ENCODE measurements around the gene CRY2.
A peak's percentile ranks its signal among the peaks of the same experiment; 100 is the strongest.

The CRY2 gene

DNA sequence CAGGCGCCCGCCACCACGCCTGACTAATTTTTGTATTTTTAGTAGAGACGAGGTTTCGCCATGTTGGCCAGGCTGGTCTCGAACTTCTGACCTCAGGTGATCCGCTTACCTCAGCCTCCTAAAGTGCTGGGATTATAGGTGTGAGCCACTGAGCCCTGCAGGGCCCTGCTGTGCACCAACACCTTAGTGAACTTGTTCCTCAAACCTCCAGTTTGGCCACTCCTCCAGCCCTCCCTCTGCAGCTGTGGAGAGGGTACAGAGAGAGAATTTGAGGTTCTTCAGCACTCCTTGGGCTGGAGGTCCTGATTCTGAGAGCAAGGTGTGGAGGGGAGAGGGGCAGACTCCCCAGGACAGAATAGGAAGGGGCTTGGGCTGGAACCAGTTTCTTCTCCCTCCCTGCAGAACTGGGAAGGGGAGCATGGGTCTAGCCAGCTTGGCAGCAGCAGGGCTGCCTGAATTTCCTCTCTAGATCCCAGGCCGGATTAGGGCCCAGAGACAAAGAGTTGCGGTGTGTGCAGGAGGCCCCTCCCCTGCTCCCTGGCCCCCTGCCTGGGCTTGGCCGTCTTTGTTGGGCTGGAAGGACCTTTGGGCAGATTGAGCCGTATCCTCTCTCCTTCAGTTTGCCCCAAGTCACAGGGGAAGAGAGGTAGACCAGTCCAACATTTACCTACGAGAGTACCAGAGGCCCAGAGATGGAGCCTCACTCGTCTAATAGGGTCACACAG, 72.7 kb downstream of the CRY2 start:
- DNase-seq = no peak

DNA sequence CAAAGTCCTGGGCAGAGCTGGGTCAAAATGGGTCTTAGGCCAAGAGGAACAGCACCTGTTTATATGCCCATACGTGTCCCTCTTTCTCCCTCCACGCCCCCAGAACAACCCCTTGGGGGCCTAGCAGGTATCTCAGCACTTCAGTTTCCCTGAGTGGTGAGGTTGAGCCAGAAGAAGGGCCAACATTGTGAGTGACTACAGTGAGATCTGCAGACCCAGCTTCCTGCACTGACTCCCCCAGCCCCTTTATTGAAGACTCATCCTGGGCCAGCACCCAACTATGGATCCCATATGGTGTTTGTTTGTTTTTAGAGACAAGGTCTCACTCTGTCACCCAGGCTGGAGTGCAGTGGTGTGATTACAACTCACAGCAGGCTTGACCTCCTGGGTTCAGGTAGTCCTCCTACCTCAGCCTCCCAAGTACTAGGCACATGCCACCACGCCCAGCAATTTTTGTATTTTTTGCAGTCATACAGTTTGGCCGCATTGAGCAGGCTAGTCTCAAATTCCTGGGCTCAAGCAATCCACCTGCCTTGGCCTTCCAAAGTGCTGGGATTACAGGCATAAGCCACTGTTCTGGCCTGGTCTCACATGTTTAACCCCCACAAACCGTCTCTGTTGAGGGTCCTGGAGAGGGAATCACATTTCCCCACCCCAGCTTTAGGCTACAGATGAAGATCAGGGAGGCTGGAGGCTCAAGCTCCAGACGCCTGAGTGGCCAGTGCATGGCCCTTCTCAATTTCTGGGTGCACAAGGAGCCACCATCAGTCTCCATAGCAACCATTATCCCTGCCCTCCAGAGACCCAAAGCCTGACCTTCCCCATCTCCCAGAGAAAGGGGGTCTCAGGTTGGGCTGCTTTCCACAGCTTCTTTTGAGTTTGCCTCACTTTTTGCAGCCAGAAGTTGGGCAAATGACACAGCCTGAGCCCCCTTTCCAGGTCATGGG, 73.5 kb downstream of the CRY2 start:
- no peak for DNase-seq

DNA sequence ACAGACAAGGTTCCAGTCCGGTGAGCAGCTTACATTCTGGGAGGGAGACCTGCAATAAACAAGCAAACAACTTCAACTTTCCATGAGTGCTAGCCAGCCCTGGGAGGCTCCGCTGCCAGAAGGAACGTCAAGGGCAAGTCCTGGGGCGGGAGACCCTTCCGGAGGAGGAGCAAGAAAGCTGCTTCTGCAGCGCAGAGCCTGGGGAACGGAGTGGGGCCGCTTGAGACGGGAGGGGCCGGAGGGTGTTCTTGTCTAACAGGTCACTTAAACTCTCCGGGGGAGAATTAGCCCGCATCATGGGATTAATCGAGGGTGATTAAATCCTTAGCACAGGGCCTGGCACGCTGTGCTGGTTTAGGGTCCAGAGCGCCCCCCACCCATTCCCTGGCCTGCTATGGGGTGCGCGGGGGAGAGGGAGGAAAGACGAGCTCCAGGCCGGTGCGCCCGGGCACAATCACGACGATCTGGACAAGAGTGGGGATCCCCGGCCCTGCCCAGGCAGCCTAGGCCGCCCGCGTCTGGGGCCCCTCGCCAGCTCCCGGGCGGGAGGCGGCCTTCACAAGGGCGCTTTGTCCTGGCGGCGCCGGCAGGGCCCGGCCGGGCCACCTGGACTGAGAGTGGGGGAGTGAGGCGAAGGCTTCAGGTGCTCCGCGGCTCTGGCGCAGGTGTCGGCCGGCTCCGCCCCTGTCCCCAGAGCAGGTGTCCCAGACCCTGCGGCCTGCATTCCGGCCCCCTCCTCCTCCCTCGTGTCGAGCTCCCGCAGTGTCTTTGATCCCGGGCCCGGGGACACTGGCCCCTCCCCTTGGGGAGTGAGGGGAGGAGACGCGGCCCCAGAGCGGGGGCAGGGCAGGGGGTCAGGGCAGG, 74.5 kb downstream of the CRY2 start:
- DNase-seq = peak; percentile 83 to 87

DNA sequence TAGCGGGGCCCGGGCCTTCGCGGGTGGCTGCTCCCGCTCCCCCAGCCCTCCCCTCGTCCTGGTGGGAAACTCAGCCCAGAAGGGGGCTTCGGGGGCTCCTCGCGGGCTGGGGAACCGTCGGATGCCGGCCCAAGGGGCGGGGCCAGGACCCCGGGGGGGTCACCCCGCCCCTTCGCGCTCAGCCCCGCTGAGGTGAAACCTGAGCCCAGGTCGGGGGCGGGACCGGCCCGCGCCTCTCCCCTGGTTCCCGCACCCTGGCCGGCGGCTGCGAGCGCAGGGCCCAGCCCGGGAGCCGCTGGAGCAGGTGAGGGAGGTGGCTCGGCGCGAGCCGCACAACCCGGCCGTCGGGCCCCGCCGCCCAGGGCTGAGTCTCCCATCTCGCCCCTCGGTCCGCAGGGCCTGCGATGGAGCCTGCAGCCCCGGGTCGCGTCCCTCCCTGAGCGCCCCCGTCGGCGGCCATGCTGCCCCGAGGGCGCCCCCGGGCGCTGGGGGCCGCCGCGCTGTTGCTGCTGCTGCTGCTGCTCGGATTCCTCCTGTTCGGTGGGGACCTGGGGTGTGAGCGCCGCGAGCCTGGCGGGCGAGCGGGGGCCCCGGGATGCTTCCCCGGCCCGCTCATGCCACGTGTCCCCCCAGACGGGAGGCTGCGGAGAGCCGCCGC, 75.3 kb downstream of the CRY2 start, which contains the start of gene LARGE2:
TSS of gene LARGE2 (plus strand) at position 232 of the 658 bp plus-strand sequence. CDS start at position 459, 227 bp downstream.
- peak; percentile 76 to 81 for DNase-seq

DNA sequence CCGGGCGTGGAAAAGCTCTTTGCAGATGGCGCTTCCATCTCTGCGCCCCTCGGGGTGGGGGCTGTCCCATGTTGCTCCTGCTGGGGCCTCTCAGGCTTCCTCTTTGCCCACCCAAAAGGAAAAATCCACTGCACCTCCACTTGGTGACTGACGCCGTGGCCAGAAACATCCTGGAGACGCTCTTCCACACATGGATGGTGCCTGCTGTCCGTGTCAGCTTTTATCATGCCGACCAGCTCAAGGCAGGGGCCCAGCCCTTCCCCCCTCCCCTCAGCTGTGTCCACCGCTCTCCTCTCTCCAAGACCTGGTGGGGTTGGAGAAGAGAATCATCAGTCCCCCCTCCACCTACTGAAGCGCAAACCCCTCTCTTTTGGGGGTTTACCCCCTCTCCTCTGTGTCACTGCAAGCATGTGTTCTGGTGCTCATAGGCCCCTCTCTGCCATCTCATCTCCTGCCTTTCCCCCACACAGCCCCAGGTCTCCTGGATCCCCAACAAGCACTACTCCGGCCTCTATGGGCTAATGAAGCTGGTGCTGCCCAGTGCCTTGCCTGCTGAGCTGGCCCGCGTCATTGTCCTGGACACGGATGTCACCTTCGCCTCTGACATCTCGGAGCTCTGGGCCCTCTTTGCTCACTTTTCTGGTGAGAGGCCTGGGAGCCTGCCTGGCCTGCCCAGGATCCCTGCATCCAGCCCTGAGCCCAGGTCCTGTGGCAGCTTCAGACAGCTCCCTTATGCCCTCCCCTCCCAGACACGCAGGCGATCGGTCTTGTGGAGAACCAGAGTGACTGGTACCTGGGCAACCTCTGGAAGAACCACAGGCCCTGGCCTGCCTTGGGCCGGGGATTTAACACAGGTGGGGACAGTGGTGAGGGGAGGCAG, 77.0 kb downstream of the CRY2 start:
- DNase-seq = no peak

DNA sequence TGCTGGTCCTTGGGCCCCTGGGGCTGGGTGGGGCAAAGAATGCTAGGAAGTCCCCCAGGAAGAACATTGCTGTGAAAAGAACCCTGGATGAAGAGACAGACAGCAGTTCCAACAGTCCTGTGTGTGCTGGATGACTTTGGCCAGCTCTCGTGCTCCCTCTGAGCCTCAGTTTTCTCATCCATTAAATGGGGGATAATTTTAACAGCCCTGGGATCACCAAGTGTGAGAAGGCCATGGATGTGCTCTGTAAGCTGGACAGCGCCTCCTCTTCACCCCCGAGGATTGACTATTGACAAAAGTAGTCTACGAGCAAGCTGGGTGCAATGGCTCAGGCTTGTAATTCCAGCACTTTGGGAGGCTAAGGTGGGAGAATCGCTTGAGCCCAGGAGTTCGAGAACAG, 77.7 kb downstream of the CRY2 start:
- no peak for DNase-seq

DNA sequence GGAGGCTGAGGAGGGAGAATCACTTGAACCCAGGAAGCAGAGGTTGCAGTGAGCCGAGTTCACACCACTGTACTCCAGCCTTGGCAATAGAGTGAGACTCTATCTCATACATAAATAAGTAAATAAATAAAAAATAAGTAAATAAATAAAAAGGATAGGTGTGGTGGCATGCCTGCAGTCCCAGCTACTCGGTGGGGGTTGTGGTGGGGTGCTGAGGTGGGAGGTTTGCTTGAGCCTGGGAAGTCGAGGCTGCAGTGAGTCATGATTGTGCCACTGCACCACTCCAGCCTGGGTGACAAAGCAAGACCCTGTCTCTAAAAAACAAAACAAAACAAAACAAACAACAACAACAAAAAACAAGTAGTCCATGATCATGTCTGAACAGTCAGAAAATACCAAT, 78.3 kb downstream of the CRY2 start:
- no peak for DNase-seq

DNA sequence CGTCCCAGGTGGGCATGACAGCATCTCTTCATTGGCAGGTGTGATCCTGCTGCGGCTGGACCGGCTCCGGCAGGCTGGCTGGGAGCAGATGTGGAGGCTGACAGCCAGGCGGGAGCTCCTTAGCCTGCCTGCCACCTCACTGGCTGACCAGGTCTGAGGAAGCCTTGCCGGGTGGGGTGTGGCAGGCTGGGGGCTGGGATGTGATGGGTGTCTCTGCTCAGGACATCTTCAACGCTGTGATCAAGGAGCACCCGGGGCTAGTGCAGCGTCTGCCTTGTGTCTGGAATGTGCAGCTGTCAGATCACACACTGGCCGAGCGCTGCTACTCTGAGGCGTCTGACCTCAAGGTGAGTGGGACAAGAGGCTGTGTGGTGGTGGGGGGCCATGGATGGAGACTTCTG, 78.7 kb downstream of the CRY2 start:
- no peak for DNase-seq

DNA sequence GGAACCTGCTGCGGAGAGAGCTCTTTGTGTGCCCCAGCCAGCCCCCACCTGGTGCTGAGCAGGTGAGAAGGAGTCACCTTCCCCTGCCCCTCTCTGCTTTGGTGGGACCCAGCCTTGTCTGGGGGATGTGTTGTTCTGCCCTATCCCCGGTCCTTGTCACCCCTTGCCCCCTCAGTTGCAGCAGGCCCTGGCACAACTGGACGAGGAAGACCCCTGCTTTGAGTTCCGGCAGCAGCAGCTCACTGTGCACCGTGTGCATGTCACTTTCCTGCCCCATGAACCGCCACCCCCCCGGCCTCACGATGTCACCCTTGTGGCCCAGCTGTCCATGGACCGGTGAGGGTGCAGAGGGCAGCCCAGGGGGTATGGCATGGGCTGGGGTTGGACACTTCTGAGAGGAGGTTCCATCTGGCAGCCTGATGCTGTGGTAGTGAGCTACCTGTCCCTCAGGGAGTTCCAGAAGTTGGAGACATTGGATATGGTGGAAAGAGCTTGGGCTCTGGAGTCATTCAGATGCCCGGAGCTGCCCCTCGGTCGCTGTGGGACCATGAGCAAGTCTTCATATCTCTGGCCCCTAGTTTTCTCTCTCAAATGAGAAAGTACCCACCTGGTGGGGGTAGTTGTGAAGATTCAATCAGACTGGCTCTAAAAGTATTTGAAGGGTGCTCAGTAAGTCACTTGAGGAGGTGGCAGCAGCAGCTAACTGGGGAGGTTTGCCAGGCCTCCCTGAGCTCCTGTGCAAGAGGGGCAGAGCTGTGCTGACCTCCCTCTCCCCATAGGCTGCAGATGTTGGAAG, 79.5 kb downstream of the CRY2 start:
- no peak for DNase-seq

DNA sequence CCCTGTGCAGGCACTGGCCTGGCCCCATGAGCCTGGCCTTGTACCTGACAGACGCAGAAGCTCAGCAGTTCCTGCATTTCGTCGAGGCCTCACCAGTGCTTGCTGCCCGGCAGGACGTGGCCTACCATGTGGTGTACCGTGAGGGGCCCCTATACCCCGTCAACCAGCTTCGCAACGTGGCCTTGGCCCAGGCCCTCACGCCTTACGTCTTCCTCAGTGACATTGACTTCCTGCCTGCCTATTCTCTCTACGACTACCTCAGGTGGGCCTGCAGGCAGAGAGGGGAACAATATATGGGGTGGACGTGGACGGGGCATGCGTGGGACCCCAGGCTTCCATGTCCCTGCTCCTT, 80.0 kb downstream of the CRY2 start:
- DNase-seq = no peak

DNA sequence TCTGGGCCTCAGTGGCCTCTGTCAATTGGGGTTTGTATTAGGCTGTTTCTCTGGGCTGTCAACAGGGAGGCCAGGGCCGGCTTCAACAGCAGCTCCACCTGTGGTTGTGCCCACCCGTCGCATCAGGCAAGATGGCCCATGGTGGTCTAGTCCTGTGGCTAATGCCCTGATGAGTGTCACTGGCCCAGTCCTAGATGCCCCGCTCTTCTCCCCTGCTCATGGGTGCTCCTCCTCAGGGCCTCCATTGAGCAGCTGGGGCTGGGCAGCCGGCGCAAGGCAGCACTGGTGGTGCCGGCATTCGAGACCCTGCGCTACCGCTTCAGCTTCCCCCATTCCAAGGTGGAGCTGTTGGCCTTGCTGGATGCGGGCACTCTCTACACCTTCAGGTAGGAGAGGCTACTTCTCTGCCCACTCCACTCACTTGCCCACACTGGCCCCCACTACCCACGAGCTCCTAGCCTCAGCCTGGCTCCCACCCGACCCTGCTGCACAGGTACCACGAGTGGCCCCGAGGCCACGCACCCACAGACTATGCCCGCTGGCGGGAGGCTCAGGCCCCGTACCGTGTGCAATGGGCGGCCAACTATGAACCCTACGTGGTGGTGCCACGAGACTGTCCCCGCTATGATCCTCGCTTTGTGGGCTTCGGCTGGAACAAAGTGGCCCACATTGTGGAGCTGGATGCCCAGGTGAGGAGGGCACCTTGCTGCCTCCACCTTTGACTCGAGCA, 80.6 kb downstream of the CRY2 start:
- no peak for DNase-seq

DNA sequence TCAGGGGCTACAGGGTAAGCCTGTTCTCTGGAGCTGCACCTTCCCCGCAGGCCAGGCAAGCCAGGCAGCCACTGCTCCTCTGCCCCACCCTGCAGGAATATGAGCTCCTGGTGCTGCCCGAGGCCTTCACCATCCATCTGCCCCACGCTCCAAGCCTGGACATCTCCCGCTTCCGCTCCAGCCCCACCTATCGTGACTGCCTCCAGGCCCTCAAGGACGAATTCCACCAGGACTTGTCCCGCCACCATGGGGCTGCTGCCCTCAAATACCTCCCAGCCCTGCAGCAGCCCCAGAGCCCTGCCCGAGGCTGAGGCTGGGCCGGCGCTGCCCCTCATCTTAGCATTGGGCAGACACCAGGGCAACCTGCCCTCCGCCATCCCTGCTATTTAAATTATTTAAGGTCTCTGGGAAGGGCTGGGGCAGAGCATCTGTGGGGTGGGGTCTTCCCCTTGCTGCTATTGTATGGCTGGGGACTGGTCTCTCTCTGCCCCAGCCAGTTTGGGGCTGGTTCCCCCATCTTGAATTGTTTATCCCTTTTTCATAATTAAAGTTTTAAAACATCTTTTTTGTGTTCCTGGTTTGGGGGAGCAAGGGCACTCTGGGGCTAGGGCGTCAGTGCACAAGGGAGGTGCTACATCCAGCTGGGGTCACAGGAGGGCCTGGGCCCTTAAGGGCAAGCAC, 81.4 kb downstream of the CRY2 start:
- no peak for DNase-seq

DNA sequence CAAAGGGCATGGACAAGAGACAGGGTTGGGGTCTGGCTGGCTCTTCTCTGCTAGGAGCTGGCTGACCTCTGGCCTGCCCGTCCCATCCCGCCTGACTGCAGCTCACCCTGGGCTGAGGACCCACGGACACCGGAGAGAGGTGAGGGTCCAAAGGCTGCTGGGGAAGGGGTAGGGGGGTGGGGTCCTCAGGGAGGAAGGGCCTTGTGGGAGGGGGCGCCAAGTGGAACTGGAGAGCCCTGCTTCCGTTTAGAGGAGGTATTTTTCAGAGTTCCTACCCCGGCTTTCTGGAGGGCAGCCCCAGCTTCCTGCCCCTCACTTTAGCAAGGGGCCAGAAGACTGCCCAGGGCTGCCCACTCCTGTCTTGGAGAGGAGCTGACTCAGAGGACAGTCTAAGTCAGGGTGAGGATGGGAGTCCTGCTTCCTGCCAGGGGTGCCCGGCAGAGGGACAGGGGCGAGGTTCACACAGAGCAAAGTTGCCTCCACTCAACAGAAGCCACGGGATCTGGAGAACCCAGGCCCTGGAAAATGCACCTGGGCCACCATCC, 82.3 kb downstream of the CRY2 start:
- DNase-seq = no peak

DNA sequence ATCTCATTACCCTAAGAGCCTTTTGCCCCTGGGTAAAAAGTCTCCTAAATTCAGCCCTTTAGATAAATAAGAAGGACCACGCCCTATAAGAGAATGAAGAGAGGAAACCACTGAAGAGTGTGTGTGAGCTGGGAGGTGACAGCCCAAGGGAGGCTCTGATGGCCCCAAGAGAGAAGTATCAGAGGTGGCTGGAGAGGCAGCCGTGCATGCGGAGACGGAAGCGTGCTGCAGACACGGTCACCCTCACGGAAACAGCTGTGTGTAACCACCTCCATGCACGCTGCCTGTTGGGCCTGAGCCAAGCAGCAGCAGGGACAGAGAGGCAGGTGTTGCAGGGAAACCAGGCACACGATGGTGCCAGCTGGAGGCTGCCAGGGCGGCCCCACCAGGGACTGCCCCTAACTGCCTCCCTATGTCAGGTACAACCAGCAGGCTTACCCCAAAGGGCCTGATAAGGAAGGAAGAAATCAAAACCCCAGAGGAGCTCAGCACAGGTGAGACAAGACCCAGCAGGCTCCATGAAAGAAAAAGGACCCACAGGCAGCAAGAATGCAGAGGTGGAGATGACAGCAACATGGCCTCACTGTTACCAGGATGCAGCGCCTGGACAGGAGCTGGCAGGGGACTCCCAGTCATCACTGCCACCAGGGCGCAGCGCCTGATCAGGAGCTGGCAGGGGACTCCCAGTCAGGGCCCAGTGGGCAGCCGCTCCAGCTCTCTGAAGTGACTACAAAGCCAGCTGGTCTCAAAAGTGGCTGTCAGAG, 82.9 kb downstream of the CRY2 start:
- DNase-seq = no peak

DNA sequence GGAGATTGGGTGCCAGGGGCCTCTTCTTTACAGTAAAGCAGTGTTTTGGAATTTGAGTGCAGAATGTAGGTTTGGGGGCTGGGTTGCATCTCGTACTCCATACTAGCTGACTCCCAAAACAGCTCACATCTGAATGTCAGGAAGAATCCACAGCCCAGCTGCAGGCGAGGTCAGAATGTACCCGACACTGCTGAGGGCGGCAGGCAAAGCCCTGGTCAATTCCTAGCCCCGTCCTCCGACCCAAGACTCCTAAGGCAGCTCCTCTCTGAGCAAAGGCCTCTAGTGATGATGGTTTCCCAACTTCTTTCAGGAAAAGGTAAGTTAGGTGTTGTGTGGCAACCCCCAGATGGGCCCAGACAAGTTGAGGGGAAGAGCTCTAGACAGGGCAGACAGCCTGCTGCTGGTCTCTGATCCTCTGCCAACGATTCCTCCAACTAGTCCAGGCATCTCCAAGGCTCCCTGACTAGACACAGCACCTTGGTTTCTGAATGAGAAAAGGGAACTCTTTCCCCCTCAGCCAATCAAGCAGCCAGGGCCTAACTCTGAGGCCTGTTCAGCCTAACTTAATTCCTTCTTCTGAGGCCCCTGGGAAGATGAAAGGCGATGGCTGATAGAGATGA, 83.8 kb downstream of the CRY2 start:
- no peak for DNase-seq

DNA sequence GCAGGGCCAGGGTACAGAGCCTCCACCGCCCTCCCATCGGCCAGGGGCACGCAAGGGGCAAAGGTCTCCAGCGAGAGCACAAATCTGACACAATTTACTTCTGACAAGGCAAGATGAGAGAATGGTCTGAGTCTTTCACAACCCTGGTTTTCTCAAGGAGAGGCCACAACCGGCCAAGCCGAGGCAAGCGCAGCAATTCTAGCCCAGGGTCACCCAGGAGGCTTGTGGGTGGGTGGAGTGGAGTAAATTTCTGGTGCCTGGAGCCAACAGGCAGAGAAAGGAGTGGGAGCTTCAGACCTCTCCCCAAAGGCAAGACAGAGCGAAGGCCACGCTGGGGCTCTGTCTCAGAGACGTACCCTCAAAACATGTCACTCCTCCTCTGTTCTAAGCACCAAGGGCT, 84.5 kb downstream of the CRY2 start:
- DNase-seq = no peak

DNA sequence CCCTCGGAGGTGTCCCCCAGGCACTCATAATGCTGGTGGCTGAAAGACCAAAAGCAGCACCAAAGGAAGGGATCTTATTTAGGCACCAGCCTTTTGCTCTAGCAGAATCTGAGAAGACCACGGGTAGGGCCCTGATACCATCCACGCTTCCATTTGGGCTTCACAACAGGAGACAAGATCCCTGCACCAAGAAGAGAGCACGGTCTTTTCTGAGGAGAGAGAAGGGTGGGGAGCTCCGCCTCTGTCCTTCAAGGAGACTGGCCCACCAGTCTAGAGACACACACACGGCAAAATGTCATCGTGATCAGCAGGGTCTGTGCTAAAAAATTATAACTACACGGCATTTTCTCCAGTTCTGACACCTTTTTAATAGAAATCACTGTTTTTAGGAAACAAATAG, 84.9 kb downstream of the CRY2 start:
- no peak for DNase-seq
